Mucosa of rectum (tissue), 2 donors: ENCODE data around the gene CXorf65.

Experiments
- H3K27ac ChIP-seq, 2 donors: one replicate each; pipeline ENCODE4 v1.7.0; 2013; ENCODE audit warnings: inconsistent platforms in 2 of 2, low read depth in 2 of 2, low read length in 2 of 2
- H3K27me3 ChIP-seq, 2 donors: one replicate each; pipeline ENCODE4 v1.7.0; 2013; ENCODE audit warnings: low read length in 2 of 2; ENCODE audit not compliant: control insufficient read depth in 2 of 2, insufficient read depth in 2 of 2
- H3K36me3 ChIP-seq, 2 donors: one replicate each; pipeline ENCODE4 v1.7.0; 2013; ENCODE audit warnings: low read length in 2 of 2; ENCODE audit not compliant: control insufficient read depth in 2 of 2, insufficient read depth in 2 of 2
- H3K4me1 ChIP-seq, 2 donors: one replicate each; pipeline ENCODE4 v1.7.0; 2013; ENCODE audit warnings: low read length in 2 of 2, mild to moderate bottlenecking in 1 of 2; ENCODE audit not compliant: control insufficient read depth in 2 of 2, insufficient read depth in 2 of 2
- H3K4me3 ChIP-seq, 2 donors: one replicate each; pipeline ENCODE4 v1.7.0; 2013; ENCODE audit warnings: low read length in 2 of 2
- H3K9ac ChIP-seq, 2 donors: one replicate each; pipeline ENCODE4 v1.7.0; 2013; ENCODE audit warnings: low read length in 2 of 2, low read depth in 1 of 2, mild to moderate bottlenecking in 1 of 2
- H3K9me3 ChIP-seq, 2 donors: one replicate each; pipeline ENCODE4 v1.7.0; 2013; ENCODE audit warnings: low read length in 2 of 2; ENCODE audit not compliant: control insufficient read depth in 2 of 2
- donor health status: healthy.
- donor health status: Normal muscosa, but diverticular disease.

CXorf65 gene

GRCh38 chrX:71068044-71068918 is 38.3 kb downstream of the CXorf65 start, which contains the start of gene SNX12:
SNX12 (minus strand) TSS chrX:71068334; CDS start chrX:71068306, 28 bp downstream.
- no peaks in the 10 kb centered on the region for H3K27me3 ChIP-seq
- no peaks in the 10 kb centered on the region for H3K9me3 ChIP-seq
- H3K4me3 ChIP-seq = peak within 1 kb of the TSS; percentile 86 to 91
- peak within 1 kb of the TSS; percentile 84 to 86 for H3K27ac ChIP-seq
- H3K36me3 ChIP-seq = no peaks in the 10 kb centered on the region
- H3K4me1 ChIP-seq = peaks cover 0 to 3% of the 10 kb centered on the region in 2 donors
- peak within 1 kb of the TSS; percentile 68 to 73 for H3K9ac ChIP-seq

- Histone ChIP-seq H3K27me3 (no peaks in the 10 kb centered on the region), H3K27ac (peak overlapping the region; percentile 84 to 86), H3K4me1 (peaks cover 0 to 3% of the 10 kb centered on the region in 2 donors), H3K9ac (peak overlapping the region; percentile 68 to 73), H3K9me3 (no peaks in the 10 kb centered on the region), H3K36me3 (no peaks in the 10 kb centered on the region), H3K4me3 (peak overlapping the region; percentile 86 to 91)
Observed at GRCh38 chrX:71067712-71068043, 38.9 kb downstream of the CXorf65 start.

GRCh38 chrX:71067089-71067488 is 39.5 kb downstream of the CXorf65 start:
- no peaks in the 10 kb centered on the region for H3K9me3 ChIP-seq
- H3K9ac ChIP-seq = peak overlapping the region; percentile 68 to 73
- peak overlapping the region; percentile 86 to 91 for H3K4me3 ChIP-seq
- H3K27ac ChIP-seq = peak overlapping the region; percentile 84 to 86
- peaks cover 0 to 3% of the 10 kb centered on the region in 2 donors for H3K4me1 ChIP-seq
- H3K27me3 ChIP-seq = no peaks in the 10 kb centered on the region
- H3K36me3 ChIP-seq = no peaks in the 10 kb centered on the region

- no peaks in the 10 kb centered on the region for H3K9me3 ChIP-seq
- no peak overlapping the region for H3K9ac ChIP-seq
- peaks cover 6 to 17% of the 10 kb centered on the region in 2 donors for H3K36me3 ChIP-seq
- no peak overlapping the region for H3K27ac ChIP-seq
- peaks cover 0 to 2% of the 10 kb centered on the region in 2 donors for H3K27me3 ChIP-seq
- no peak overlapping the region for H3K4me3 ChIP-seq
- H3K4me1 ChIP-seq = no peaks in the 10 kb centered on the region
Observed at GRCh38 chrX:71060127-71060526, 46.4 kb downstream of the CXorf65 start.

- H3K4me3 ChIP-seq = no peak overlapping the region
- H3K27ac ChIP-seq = no peak overlapping the region
- H3K4me1 ChIP-seq = no peaks in the 10 kb centered on the region
- H3K36me3 ChIP-seq = peaks cover 6 to 17% of the 10 kb centered on the region in 2 donors
- H3K9me3 ChIP-seq = no peaks in the 10 kb centered on the region
- peaks cover 0 to 2% of the 10 kb centered on the region in 2 donors for H3K27me3 ChIP-seq
- H3K9ac ChIP-seq = no peak overlapping the region
Observed at GRCh38 chrX:71057848-71058530, 48.6 kb downstream of the CXorf65 start.

- no peak overlapping the region for H3K9ac ChIP-seq
- no peaks in the 10 kb centered on the region for H3K9me3 ChIP-seq
- H3K27ac ChIP-seq = no peak overlapping the region
- no peak overlapping the region for H3K4me3 ChIP-seq
- peaks cover 6 to 17% of the 10 kb centered on the region in 2 donors for H3K36me3 ChIP-seq
- H3K4me1 ChIP-seq = no peaks in the 10 kb centered on the region
- peaks cover 0 to 2% of the 10 kb centered on the region in 2 donors for H3K27me3 ChIP-seq
Observed at GRCh38 chrX:71056867-71057266, 49.7 kb downstream of the CXorf65 start.
